ACHN (cell line): ENCODE measurements around the gene VPS8.

Experiments used
- DNase-seq: peaks from one replicate; pipeline ENCODE4 v3.0.0-alpha.2; 2015
- in situ Hi-C: cut with HindIII; loops from 2 replicates; pipeline ENCODE4 v1.10.0; 2017; ENCODE audit warnings: low sequenced_read_pairs, low pct_ligation_motif_present, low pct_unique_long_range_greater_than_20kb

VPS8 gene

GRCh38 chr3:184807549-184807948 is 4.4 kb upstream of the VPS8 start:
- in situ Hi-C loops: no loop called here
- DNase-seq: no peak

- peak; percentile 45 for DNase-seq
- in situ Hi-C loops: no loop called here
Measured at GRCh38 chr3:184808021-184808420, 3.9 kb upstream of the VPS8 start.

- no peak for DNase-seq
- in situ Hi-C loops: no loop called here
Measured at GRCh38 chr3:184810146-184810545, 1.8 kb upstream of the VPS8 start.

GRCh38 chr3:184811034-184811433 is 932 bp upstream of the VPS8 start:
- in situ Hi-C loops: no loop called here
- DNase-seq: no peak

GRCh38 chr3:184811663-184811998 is 335 bp upstream of the VPS8 start:
- in situ Hi-C loops: no loop called here
- no peak for DNase-seq

GRCh38 chr3:184812662-184813042 is 686 bp downstream of the VPS8 start:
- in situ Hi-C loops: no loop called here
- no peak for DNase-seq

- in situ Hi-C loops: no loop called here
- no peak for DNase-seq
Measured at GRCh38 chr3:184813357-184813756, 1.4 kb downstream of the VPS8 start.

GRCh38 chr3:184814214-184814613 is 2.2 kb downstream of the VPS8 start:
- DNase-seq: no peak
- in situ Hi-C loops: no loop called here

- in situ Hi-C loops: no loop called here
- no peak for DNase-seq
Measured at GRCh38 chr3:184815046-184815930, 3.3 kb downstream of the VPS8 start.

GRCh38 chr3:184816614-184817013 is 4.6 kb downstream of the VPS8 start:
- no peak for DNase-seq
- in situ Hi-C loops: no loop called here

- in situ Hi-C loops: no loop called here
- no peak for DNase-seq
Measured at GRCh38 chr3:184820525-184820924, 8.6 kb downstream of the VPS8 start.

GRCh38 chr3:184821034-184821433 is 9.1 kb downstream of the VPS8 start:
- no peak for DNase-seq
- in situ Hi-C loops: no loop called here

- in situ Hi-C loops: no loop called here
Measured at GRCh38 chr3:184822081-184822480, 10.1 kb downstream of the VPS8 start.

GRCh38 chr3:184822654-184823053 is 10.7 kb downstream of the VPS8 start:
- in situ Hi-C loops: no loop called here
- DNase-seq: no peak

More at GRCh38 chr3:184822081-184822480, 10.1 kb downstream of the VPS8 start:
- no peak for DNase-seq

- no peak for DNase-seq
- in situ Hi-C loops: no loop called here
Measured at GRCh38 chr3:184823990-184824389, 12.0 kb downstream of the VPS8 start.

- in situ Hi-C loops: no loop called here
- no peak for DNase-seq
Measured at GRCh38 chr3:184825121-184825820, 13.3 kb downstream of the VPS8 start.

GRCh38 chr3:184827572-184827971 is 15.6 kb downstream of the VPS8 start:
- no peak for DNase-seq
- in situ Hi-C loops: no loop called here

- DNase-seq: no peak
- in situ Hi-C loops: no loop called here
Measured at GRCh38 chr3:184832044-184832443, 20.1 kb downstream of the VPS8 start.

GRCh38 chr3:184832903-184833302 is 20.9 kb downstream of the VPS8 start:
- in situ Hi-C loops: no loop called here
- no peak for DNase-seq
